Femur (tissue), 1 donor: ENCODE measurements around the gene CR2.
"Not testable (repeated sequence)": the region's sequence is repeated elsewhere in the genome, so short reads cannot be mapped to it uniquely, and the experiment has no call there.

Experiments used
- DNase-seq: peaks from one replicate; pipeline ENCODE4 v3.0.0-alpha.2; 2017

CR2 gene

GRCh38 chr1:207453710-207454045 lies 450 bp upstream of the CR2 start:
- DNase-seq: no peak

- no peak for DNase-seq
These were observed 1.1 kb downstream of the CR2 start for GRCh38 chr1:207455183-207455754.

- DNase-seq: no peak
These were observed 4.3 kb downstream of the CR2 start for GRCh38 chr1:207458414-207458813.

GRCh38 chr1:207459008-207459407 lies 4.9 kb downstream of the CR2 start:
- DNase-seq: no peak

- no peak for DNase-seq
These were observed 7.5 kb downstream of the CR2 start for GRCh38 chr1:207461649-207462048.

- no peak for DNase-seq
These were observed 8.4 kb downstream of the CR2 start for GRCh38 chr1:207462535-207462934.

GRCh38 chr1:207463021-207463420 lies 8.9 kb downstream of the CR2 start:
- DNase-seq: no peak

- no peak for DNase-seq
These were observed 9.4 kb downstream of the CR2 start for GRCh38 chr1:207463571-207463970.

- DNase-seq: no peak
These were observed 16.8 kb downstream of the CR2 start for GRCh38 chr1:207470927-207471326.

GRCh38 chr1:207474210-207474609 lies 20.1 kb downstream of the CR2 start:
- no peak for DNase-seq

GRCh38 chr1:207486198-207486597 lies 32.1 kb downstream of the CR2 start:
- no peak for DNase-seq

GRCh38 chr1:207487636-207488035 lies 33.5 kb downstream of the CR2 start:
- DNase-seq: no peak

GRCh38 chr1:207493212-207493611 lies 39.1 kb downstream of the CR2 start:
- no peak for DNase-seq

- DNase-seq: no peak
These were observed 40.0 kb downstream of the CR2 start for GRCh38 chr1:207494171-207494570.

- not testable (repeated sequence) for DNase-seq
These were observed 41.2 kb downstream of the CR2 start for GRCh38 chr1:207495281-207495680.

GRCh38 chr1:207495801-207496792 lies 42.0 kb downstream of the CR2 start, which contains the start of gene CR1:
TSS of gene CR1 (plus strand) at chr1:207496157. CDS start at chr1:207496268, 111 bp downstream.
- peak; percentile 40 for DNase-seq

GRCh38 chr1:207497941-207498340 lies 43.8 kb downstream of the CR2 start:
- DNase-seq: no peak

GRCh38 chr1:207499573-207499972 lies 45.4 kb downstream of the CR2 start:
- DNase-seq: peak; percentile 75

- no peak for DNase-seq
These were observed 46.2 kb downstream of the CR2 start for GRCh38 chr1:207500306-207500705.

GRCh38 chr1:207501071-207501470 lies 46.9 kb downstream of the CR2 start:
- no peak for DNase-seq

GRCh38 chr1:207502726-207503125 lies 48.6 kb downstream of the CR2 start:
- no peak for DNase-seq

GRCh38 chr1:207503950-207504349 lies 49.8 kb downstream of the CR2 start:
- DNase-seq: no peak

GRCh38 chr1:207504438-207504837 lies 50.3 kb downstream of the CR2 start:
- no peak for DNase-seq

- DNase-seq: no peak
These were observed 56.3 kb downstream of the CR2 start for GRCh38 chr1:207510444-207510843.
